PC-9 (cell line): ENCODE data around the gene CDC42BPB.

Source experiments
- CTCF ChIP-seq: fragments of 200-600 bp; sonication (generic); conservative IDR thresholded peaks from 2 replicates; pipeline ENCODE4 v1.6.1; 2017; ENCODE audit warnings: mixed run types, antibody characterized with exemption, mild to moderate bottlenecking, moderate library complexity
- EZH2 ChIP-seq: fragments of 200-600 bp; sonication (generic); IDR thresholded peaks from 2 replicates; pipeline ENCODE4 v1.8.0; 2017; ENCODE audit warnings: antibody characterized with exemption, low read depth

- no peak for TF ChIP-seq CTCF
- TF ChIP-seq EZH2: no peak
Observed at GRCh38 chr14:103100281-103101121, 43.2 kb upstream of the CDC42BPB start.
